Uterus (tissue), 4 donors: ENCODE measurements around the gene ENC1. TPM values are rescaled to one million over a fixed set of nuclear protein-coding genes. Genes with fewer than 3 reads are reported as not detected.

Source experiments
- DNase-seq, 2 donors: peaks; one replicate each; pipeline ENCODE4 v3.0.0-alpha.2; 2019 to 2020
- H3K27ac ChIP-seq, 2 donors: fragments of 200-600 bp; sonication (generic); 1 replicate in 1 of 2; 2 replicates in 1 of 2; pipeline ENCODE4 v1.5.1; 2016 to 2018
- H3K27me3 ChIP-seq, 2 donors: fragments of 200-600 bp; sonication (generic); one replicate each; pipeline ENCODE4 v1.5.1; 2018 to 2019; ENCODE audit warnings: control low read depth in 1 of 2
- H3K36me3 ChIP-seq, 2 donors: fragments of 200-600 bp; sonication (generic); one replicate each; pipeline ENCODE4 v1.5.1; 2019; ENCODE audit warnings: control low read depth in 1 of 2
- H3K4me1 ChIP-seq, 2 donors: fragments of 200-600 bp; sonication (generic); one replicate each; pipeline ENCODE4 v1.5.1; 2018 to 2019; ENCODE audit warnings: control low read depth in 1 of 2
- H3K4me3 ChIP-seq, 2 donors: fragments of 200-600 bp; sonication (generic); 1 replicate in 1 of 2; 2 replicates in 1 of 2; pipeline ENCODE4 v1.5.1; 2018 to 2019; ENCODE audit warnings: mild to moderate bottlenecking in 1 of 2
- H3K9me3 ChIP-seq, 2 donors: fragments of 200-600 bp; sonication (generic); one replicate each; pipeline ENCODE4 v1.5.1; 2019; ENCODE audit warnings: control low read depth in 1 of 2
- CTCF ChIP-seq, 4 experiments: fragments of 200-600 bp in 2 of 4; fragments of 450-650 bp in 2 of 4; sonication (generic) in 2 of 4; IDR thresholded peaks; one replicate each; pipeline ENCODE4 v1.5.1; 2016 to 2019; ENCODE audit warnings: antibody characterized with exemption in 4 of 4, mild to moderate bottlenecking in 2 of 4, moderate library complexity in 1 of 4
- POLR2A ChIP-seq, 2 donors: fragments of 450-650 bp; IDR thresholded peaks; one replicate each; pipeline ENCODE4 v1.6.1; 2016; ENCODE audit warnings: antibody characterized with exemption in 2 of 2, mild to moderate bottlenecking in 1 of 2, moderate library complexity in 1 of 2
- intact Hi-C: fragments of 100-400 bp; cut with DNase I; formaldehyde crosslinking; loops from one replicate; pipeline ENCODE4 v1.15.1; 2023; ENCODE audit warnings: low total_unique reads
- total RNA-seq, 4 donors: library from RNA; depleted of rRNA in 3 of 4; stranded (reverse); fragments of >200 nt in 3 of 4; gene quantifications; one replicate each; pipeline versions ENCODE4 v1.1.0 to v1.2.4, GENCODE V29; 2014 to 2023
- donor health status: DM: yes; HTN: yes; CAD: no.

The ENC1 gene
- total RNA-seq, 4 donors from 2014 or later = 0.59 to 75.0 (median 2.9) TPM

GRCh38 chr5:74618106-74618505, 22.4 kb downstream of the ENC1 start:
- H3K4me1 ChIP-seq = no peaks in the 10 kb centered on the region
- H3K36me3 ChIP-seq = no peaks in the 10 kb centered on the region
- DNase-seq = no peak
- H3K4me3 ChIP-seq = no peak overlapping the region
- H3K27ac ChIP-seq = no peak overlapping the region
- TF ChIP-seq POLR2A (IDR thresholded peaks at IDR 0.05) = no peak
- TF ChIP-seq CTCF (IDR thresholded peaks at IDR 0.05) = no peak
- no peaks in the 10 kb centered on the region for H3K27me3 ChIP-seq
- no peaks in the 10 kb centered on the region for H3K9me3 ChIP-seq
- intact Hi-C loops = no loop called here

DNA sequence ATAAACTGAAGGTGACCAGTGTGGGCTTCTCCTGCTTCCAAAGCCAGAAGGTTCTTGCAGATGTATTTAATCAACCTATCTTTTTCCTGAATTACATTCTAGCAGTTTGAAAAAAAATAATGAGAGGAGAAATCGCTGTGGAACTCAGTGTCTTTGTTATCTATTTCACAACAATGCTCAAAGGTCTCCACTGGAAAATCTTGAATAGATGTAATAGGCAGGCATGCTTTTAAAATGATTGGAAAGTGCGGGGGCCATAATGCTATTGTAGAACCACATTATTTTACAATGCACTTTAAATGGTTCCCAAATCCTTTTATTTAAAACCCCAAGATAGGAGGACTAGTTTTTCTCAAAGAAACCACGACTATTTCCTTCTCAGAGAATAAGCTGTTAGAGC, 23.3 kb downstream of the ENC1 start:
- Histone ChIP-seq H3K27ac (no peak overlapping the region), H3K36me3 (no peaks in the 10 kb centered on the region), H3K27me3 (no peaks in the 10 kb centered on the region), H3K4me3 (no peak overlapping the region), H3K9me3 (no peaks in the 10 kb centered on the region), H3K4me1 (no peaks in the 10 kb centered on the region)
- DNase-seq = no peak
- TF ChIP-seq POLR2A (IDR thresholded peaks at IDR 0.05) (no peak), CTCF (IDR thresholded peaks at IDR 0.05) (no peak)
- intact Hi-C loops = no loop called here

- H3K27me3 ChIP-seq = no peaks in the 10 kb centered on the region
- H3K4me3 ChIP-seq = no peak overlapping the region
- no peak overlapping the region for H3K27ac ChIP-seq
- TF ChIP-seq POLR2A (IDR thresholded peaks at IDR 0.05) (no peak), CTCF (IDR thresholded peaks at IDR 0.05) (no peak)
- intact Hi-C loops = no loop called here
- no peaks in the 10 kb centered on the region for H3K36me3 ChIP-seq
- H3K9me3 ChIP-seq = no peaks in the 10 kb centered on the region
- DNase-seq = no peak
- H3K4me1 ChIP-seq = no peaks in the 10 kb centered on the region
These were observed 24.0 kb downstream of the ENC1 start for GRCh38 chr5:74616236-74617146.

DNA sequence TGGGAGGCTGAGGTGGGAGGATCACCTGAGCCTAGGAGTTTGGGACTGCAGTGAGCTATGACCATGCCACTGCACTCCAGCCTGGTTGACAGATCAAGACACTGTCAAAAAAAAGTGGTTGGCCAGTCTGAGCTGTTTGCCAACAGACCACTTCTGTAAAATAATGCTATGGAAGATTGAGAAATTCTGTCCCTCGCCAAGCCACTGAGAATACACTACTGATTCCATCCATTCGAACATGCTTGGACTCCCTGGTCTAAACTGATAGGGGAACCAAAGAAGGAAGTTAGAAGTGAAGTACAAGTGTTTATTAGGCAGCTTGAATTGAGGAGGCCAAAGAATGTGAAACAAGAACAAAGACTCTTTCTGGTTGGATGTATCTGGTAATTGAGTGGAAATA, 27.2 kb downstream of the ENC1 start:
- no peak for DNase-seq
- Histone ChIP-seq H3K4me3 (no peak overlapping the region), H3K4me1 (no peaks in the 10 kb centered on the region), H3K9me3 (no peaks in the 10 kb centered on the region), H3K27me3 (no peaks in the 10 kb centered on the region), H3K27ac (no peak overlapping the region), H3K36me3 (no peaks in the 10 kb centered on the region)
- intact Hi-C loops = no loop called here
- TF ChIP-seq POLR2A (IDR thresholded peaks at IDR 0.05) (no peak), CTCF (IDR thresholded peaks at IDR 0.05) (no peak)

DNA sequence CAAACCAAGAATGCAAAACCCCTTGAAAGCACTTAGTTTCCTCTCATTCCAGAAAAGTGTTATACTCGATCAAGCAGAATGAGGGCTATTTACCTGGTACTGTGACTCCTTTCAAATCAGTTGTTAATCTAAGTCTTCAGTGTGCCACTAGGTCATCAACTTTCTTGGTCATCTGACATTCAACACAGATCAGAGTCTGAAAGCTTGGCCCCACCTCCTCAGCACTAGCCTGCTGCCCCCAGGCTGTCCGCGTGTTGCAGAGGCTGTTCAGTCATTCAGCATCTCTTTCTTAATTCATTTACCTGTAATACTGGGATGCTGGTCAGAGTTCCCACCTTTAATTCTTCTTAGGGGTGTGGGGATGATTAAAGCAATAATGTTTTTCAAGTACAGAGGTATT, 28.5 kb downstream of the ENC1 start:
- no peak for TF ChIP-seq POLR2A (IDR thresholded peaks at IDR 0.05)
- Histone ChIP-seq H3K4me1 (no peaks in the 10 kb centered on the region), H3K9me3 (no peaks in the 10 kb centered on the region), H3K4me3 (no peak overlapping the region), H3K36me3 (no peaks in the 10 kb centered on the region), H3K27me3 (no peaks in the 10 kb centered on the region), H3K27ac (no peak overlapping the region)
- intact Hi-C loops = no loop called here
- DNase-seq = no peak
